B cell (primary cell): ENCODE measurements around the gene POU3F4.

ENCODE experiments used
- CTCF ChIP-seq: fragments of 200-600 bp; IDR thresholded peaks from one replicate; pipeline ENCODE4 v1.8.0; 2022; ENCODE audit warnings: antibody characterized with exemption, mild to moderate bottlenecking
- EZH2 ChIP-seq: IDR thresholded peaks from 2 replicates; pipeline ENCODE4 v1.6.1; 2012; ENCODE audit warnings: borderline replicate concordance, low read depth, mild to moderate bottlenecking, moderate library complexity, low read length; ENCODE audit not compliant: insufficient read depth, poor library complexity, severe bottlenecking

GRCh38 chrX:83529950-83530349 lies 21.9 kb downstream of the POU3F4 start:
- TF ChIP-seq CTCF (no peak), EZH2 (no peak)
